Activated CD4-positive, alpha-beta T cell treated with anti-CD3 and anti-CD28 coated beads, Interleukin-2, amount 50 U/mL, for 24 hours (primary cell): ENCODE data around the gene MYH15.

Source experiments
- DNase-seq, 2 donors: peaks; one replicate each; pipeline ENCODE4 v3.0.0-alpha.2; 2020; ENCODE audit warnings: low read depth in 1 of 2, low spot score in 1 of 2

MYH15 gene

DNA sequence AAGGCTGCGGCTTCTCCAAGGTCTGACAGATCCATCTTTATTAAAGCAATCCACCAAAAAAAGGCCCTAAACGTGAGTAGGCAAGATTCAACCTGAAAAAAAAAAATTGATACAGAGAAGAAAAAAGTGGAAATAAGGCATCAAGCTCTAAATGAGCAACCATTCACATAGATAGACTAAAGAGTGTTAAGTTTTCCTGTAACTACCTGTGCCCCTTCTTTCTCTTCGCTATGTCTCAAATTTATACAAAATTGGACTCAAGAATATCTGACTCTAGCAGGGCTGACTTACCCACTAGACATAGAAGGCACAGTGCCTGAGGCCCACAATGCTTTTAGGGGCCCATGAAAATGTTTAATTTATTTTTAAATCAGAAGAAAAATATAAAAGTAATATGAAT is at the start of gene MYH15:
MYH15 (minus strand) TSS at position 101 of the 400 bp plus-strand sequence; CDS start at position 35, 66 bp downstream.
- DNase-seq: no peak

DNA sequence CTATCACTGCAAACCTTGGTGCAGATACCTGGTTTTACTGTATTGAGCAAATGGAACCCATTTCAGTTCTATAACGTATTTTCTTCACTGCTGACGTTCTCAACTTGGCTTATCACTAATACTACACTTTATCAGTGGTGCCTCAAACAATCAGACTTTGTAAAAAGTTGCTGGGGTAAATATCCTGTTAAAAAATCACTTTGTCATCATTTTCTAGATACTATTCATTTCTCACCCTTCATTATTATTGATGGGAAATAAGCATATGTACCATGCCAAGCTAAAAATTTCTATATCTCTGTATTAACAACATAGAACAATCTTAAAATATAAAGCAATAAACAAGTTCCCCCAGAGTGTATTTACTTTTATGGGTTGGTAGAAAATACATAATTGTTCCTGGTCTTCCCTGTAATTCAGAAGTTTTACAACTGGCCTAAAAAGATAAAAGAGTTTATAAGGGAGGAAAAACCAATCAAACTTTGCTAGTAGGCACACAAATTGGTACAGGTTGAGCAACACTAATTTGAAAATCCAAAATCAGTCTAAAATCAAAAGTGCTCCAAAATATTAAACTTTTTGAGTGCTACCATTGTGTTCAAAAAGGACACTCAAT is 45.7 kb upstream of the MYH15 start:
- DNase-seq: no peak

DNA sequence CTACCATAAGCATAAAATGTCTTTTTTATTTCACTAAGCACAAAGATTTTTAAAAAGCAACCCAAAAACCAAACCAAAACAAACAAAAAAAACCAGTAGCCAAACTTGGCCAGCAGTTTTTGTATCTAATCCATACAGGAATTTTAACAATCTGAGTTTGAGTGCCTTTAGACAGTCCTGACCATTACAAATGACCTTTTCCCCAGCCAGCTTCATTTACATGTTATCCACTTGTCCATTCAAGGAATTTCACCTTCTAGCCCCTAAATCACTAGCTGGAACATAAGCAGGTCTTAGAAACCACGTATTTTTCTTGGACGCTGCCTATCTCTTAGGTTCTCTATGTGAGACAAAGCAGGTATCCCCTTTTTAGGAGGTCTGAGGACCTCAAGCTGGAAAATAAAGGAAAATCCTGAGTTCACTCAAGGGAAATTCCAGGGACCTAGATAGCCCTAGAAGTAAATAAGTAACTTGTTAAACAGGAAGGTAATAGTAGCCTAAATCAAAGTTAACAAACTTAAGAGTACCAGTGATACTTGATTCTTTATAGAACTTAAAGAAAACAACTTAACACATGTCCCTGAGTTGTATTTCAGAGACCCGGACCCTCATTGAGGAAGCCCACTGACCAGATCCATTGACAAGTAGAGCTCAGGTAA is 44.6 kb upstream of the MYH15 start:
- DNase-seq: no peak

DNA sequence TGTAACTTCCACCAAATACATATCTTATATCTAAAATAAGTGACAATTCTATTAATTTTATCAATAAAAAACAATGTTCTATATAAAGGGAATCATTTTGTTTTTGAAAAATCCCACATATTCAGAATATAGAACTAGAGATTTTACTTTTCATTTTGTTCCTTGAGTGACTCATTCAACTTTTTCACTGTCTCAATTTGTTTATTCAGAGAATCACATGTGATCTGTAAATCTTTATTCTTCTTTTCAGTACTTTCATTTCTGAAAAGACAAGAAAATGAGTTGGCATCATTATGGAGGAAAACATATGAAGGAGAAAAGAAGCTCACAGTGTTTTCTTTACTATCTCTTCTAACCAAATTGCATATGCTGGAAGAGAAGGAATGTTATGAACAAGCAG is 43.8 kb upstream of the MYH15 start:
- DNase-seq: no peak

DNA sequence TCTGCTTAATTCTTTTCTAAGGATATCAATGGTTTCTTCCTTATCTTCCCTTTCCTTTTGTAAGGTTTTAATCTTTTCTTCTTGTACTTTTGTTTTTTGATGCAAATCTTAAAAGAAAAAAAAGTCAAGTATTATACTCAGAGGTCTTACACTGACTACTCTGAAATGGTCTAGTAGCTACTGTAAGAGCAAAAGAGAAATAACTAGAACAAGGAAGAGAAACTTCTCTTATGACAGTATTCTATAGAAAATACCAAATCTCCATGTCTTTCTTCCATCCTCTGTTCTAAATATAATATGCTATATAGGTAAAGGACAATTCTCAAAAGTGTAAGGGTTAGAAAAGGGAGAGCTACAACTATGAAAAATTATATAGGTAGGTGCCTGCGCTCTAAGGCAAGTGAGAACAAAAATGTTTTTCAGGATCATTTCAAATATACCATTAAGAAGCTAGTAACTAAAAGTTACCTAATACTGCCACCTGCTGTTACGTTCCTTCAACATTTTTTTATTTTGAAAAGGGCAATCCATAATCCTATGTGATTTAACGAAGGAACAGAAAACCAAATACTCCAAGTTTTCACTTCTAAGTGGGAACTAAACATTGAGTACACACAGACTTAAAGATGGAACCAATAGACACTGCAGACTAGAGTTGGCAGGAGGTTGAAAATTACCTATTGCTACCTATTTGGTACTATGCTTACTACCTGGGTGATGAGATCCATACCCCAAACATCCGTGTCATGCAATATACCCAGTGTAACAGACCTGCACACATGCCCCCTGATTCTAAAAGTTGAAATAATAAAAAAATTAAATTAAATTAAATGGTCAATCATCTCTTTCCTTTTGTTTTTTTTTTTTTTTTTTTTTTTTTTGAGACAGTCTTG is 42.1 kb upstream of the MYH15 start:
- DNase-seq: peak in 1 of 2 donors; percentile 4

DNA sequence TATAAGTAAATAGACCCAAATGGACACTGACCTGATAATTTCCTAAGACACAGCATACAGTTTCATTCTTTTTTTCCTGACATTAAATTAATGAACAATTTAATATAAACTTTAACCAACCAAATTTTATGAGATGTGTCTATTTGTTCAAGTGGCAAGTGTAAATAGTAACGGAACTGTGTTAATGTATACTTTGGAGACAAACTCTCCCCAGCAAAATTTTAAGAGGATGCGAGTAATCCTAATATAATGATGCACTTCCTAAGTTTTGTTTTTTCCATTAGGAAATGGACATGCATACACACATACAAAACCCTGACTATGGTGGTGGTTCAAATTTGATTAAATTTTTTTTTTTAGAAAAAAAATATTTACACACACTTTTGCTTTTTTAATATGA is 38.5 kb upstream of the MYH15 start:
- DNase-seq: no peak

DNA sequence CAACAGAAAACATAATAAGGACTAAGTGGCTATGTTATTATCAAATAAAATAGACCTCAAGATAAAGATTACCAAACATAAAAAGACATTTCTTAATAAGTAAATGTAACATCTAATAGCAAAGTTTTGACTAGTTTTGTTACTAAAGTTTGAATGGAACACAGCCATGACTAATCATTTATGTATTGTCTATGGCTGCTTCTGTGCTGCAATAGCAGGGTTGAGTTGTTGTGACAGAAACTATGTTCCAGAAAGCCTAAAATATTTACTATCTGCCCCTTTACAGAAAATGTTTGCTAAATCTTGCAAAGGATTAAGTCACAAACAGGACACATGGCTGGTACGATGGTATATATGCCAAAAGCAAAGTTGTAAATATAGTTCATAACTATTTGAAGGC is 37.9 kb upstream of the MYH15 start:
- DNase-seq: no peak

DNA sequence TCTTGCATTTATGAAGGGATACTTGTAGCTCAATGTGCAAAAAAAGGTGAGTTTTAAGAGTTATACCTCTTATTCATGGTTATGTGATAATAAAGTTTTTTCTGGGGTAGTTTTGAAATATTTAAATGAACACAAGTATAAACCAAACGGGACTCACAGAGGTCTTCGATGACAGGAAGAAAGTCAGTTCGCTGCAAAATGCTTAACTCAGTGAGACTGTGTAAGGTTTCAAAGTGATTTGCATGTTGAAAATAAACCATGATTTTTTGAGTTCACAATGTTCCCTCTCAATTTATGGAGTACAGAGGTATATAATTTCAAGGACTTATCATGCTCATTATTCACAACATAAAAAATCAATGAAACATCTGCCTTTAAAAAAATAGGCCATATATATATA is 36.3 kb upstream of the MYH15 start:
- DNase-seq: no peak

DNA sequence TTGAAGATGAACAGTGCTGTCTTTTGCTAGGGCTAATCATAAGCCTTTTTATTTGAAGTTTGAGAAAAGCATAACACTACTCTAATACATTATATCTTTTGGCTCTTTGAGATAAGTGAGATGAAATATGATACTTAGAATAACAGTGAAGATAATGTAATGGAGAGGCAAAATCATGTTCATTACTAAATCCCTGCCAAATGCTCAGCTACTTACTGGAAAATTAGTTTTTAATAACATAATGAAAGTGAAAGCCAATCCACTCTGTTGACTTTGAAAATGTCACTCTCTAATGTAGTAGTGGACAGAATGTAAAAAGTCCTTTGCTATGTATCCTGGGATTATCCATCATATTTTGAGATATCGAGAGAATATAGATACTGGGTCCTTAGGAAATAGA is 35.9 kb upstream of the MYH15 start:
- DNase-seq: no peak

DNA sequence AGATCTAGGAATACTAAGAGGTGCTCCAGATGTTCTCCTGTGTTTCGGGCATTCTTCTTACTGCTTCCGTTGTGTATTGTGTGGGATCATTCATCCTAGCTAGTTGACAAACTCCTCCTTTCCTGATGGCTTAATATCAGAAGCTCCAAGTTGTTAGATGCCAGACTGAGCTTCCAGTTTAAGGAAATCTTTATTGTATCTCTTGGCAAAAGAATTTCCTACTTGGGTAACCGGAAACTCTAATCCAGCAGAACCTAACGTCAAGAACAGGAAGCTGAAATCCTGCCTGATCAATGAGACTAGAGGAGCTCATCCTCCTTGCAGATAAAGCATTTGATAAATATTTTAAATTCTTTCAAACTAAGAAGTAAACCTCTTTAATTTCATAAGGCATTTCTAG is 27.7 kb upstream of the MYH15 start:
- DNase-seq: no peak

DNA sequence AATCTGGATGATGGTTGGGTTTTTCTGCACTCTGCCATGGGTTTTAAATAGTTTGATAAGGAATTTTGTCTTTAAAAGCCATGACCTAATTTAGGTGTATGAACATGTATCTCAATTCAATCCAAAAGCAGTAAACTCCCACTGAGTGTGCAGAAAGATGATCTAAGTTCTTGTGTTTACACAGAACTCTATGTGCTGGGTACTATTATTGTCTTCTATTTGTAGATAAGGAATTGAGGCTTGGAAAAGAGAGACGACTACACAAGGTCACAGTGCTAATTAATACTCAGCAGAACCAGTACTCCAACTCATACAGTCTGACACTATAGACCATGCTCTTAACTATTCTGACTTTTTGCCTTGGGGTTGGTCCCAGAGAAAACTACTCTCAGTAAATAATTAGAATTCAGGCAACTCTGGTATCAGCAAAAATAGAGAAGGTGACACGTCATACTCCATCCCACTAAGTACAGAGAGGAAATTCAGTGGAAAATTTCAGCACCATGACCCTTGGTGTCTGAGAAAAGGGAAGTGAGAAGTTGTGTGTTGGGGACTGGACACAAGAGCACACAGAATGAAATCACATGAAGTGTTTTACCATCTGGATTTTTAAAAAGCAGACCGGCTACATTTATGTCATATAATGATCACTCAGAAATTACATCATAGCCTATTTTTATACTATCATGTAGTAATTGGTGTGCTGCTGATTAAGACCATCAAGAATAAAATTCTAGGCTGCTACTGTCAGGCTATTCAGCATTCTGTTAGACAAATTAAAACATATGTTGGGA is 18.3 kb upstream of the MYH15 start:
- DNase-seq: no peak

DNA sequence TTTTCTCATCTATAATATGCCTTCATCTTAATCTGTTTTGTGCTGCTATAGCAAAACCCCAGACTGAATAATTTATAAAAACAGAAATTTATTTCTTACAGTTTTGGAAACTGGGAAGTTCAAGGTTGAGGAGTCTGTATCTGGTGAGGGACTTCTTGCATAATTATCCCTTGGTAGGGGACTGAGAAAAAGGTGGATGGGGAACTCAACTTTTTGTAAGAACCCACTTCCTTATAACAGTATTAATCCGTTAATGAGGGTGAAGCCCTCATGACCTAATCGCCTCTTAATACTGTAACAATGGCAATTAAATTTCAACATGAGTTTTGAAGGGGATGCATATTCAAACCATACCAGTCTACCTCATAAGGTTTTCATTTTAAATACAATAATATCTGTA is 17.4 kb upstream of the MYH15 start:
- no peak for DNase-seq

DNA sequence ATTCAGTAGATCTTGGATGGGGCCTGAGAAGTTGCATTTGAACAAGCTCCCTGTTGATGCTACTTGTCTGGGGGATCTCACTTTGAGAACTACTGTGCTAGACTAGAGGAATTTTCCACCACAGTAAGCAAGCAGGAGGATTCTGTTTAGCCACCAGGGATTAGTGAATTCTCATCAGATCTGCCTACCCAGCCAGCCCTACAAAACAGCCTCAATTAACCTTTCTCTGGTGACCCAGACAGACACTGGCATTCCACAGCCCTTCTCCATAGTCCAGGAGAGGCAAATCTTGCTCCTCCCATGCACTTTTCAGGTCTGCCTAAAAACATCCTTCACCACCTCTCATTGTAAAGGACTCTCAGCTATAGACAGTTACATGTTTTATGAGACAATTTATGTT is 16.7 kb upstream of the MYH15 start:
- DNase-seq: no peak

DNA sequence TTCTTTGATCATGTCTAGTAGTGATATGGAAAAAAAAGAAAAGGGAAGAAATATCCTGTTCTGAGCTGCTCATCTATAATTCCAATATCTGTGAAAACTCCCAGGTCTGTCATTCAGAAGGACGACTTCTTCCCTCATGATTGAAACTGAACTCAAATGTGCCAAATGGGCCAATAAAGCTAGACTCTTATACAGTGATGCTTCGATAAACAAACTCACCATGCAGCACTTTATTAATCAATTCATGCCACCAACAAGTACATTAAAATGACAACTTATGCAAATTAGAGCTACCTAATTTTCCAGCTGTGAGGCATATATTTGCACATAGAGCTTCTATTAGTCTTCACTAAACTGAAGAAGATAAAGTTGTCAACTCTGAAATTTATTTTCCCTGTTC is 15.6 kb upstream of the MYH15 start:
- DNase-seq: no peak

DNA sequence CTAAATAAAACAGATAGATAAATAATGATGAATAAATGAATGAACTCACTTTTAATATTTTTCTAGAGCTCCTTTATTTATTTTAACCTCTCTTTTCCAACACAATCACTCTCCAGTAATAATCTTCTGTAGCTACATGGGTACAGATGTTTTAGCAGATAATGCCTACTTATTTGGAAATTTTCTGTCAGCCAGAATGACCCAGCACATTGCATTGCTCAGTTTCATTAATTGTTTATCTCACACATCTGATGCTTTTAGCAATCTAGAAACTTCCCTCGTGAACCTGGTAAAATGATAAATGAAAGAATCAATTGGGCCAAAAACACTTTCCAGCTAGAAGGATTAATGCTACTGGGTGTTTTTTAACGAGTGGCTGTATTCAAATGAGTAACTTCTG is 14.9 kb upstream of the MYH15 start:
- no peak for DNase-seq

DNA sequence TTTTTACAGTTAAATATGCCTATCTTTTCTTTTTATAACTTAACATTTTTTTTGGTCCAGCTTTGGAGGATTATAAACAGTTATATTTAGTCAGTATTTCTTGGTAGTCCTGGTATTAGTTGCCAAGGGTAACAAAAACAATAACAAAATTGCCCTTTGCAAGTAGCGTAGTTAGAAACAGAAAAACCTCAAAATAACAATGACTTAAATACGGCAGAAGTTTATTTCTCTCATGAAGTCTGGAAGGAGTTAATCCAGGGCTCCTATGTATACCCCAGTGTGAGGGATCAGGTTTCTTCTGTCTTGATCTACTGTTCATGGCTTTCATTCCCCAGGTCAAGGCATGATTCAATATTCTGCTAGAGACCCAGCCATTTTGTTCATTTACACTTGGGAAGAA is 14.1 kb upstream of the MYH15 start:
- DNase-seq: no peak

DNA sequence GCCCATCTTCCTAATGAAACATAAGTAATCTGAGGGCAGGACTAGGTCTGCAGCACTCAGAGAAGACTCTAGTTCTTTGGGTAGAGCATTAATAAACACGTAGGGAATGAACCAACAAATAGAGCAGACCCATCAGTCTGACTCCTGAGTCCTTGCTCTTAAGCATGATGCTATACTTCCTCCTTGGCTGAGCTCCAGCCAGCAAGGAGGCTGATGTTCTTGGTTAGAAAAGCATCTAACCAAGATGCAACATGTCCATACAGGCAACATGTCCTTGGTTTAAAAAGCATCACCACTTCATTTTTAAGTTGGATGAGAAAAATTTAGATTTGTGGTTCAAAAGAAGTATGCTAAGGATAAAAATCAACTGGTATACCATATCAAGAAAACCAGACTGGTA is 8.5 kb upstream of the MYH15 start:
- no peak for DNase-seq

DNA sequence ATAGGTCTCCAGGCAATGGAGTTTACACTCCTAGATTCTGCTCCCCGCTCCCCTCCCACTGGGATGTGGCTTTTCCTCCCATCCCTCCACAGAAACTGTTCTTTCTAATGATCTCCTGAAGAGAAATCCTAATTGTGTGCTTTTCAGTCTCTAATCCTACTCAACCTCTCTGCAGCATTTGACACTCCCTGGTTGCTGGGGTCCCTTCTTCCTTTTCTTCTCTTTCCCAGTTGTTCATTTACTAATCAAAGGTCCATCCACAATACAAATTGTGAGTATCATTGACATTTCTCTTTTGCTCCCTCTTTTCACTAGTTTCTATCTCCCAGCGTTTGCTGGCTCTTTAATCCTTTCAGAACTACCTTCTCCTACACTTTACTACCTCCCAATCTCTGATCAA is 6.5 kb upstream of the MYH15 start:
- no peak for DNase-seq

DNA sequence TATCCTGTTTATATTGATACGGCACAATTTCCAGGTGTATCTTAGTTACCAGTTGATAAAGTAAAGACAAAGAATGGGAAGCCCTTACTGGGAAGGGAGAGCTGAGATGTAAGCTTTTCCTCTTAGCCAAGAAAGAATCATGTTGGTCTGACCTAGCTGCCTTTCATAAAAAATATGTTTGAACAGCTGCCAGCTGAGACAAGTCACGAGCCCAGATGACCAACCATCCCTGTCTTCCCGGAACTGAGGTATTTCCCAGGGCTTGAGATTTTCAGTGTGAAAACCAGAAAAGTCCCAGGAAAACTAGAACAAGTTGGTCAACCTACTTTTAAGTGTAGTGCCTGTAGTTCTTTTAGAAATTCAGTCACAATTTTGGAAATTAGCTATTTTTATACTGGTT is 3.6 kb upstream of the MYH15 start:
- DNase-seq: no peak

DNA sequence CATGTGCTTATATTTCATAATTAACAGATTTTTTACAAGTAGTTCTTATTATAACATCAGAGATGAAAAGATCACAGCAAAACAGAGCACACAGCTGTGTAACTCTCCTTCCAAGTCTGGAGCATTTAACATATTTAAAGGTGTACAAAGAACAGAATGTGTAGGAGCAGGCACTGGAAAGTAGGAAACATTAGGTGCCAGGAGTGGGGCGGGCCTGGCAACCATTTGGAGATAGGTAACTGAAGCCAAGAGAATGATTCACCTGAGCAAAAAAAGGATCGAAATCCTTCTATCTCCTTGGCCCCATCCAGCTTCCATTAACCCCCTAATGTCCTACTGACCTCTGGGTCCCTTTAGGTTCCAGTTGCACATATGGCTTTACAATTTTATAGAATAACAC is 2.3 kb upstream of the MYH15 start:
- DNase-seq: no peak

DNA sequence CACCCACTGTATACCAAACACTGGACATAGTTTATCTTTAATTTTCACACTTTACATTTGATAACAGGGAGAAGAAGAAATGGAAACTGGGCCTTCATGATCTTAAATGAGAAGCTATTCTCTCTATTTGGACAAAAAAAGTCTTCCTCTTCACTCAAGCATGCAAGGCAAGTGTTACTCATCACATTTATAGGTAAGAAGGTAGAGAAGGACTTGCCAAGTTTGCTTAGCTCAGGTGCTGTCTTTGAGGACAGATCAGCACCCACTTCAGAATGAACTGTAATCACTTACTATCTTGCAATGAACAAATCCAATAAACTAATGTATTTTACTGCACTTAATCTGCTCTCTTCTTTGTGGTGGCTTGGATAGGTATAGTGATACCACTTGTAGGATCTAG is 1.1 kb upstream of the MYH15 start:
- no peak for DNase-seq

DNA sequence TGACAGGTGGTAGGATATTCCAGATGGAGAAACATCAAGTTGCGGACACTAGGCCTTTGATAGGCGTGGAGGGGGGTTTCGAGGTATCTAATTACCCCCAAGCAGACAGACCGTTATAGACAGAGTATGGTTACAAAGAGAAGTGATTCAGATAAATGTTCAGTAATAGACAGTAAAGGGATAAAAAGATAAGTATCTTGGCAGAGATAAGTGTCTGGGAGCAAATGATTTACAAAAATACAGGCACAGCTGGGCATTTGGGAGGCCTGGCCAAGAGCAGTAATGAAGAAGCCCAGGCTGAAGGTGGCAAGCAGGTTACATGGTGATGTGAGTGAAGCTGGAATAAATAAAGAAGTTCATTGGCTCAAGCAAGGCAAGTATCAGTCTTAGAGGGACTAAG is 659 bp upstream of the MYH15 start:
- no peak for DNase-seq
